ENCODE data around the gene NME3. TPM values are rescaled to one million over a fixed set of nuclear protein-coding genes. Genes with fewer than 3 reads are reported as not detected.
"Not testable (repeated sequence)": the region's sequence is repeated elsewhere in the genome, so short reads cannot be mapped to it uniquely, and the experiment has no call there.

NME3 gene
- total RNA-seq (2014; rRNA removed; shearing (Covaris generic)), result 64.4 and 76.9 TPM in 2 replicates

DNA sequence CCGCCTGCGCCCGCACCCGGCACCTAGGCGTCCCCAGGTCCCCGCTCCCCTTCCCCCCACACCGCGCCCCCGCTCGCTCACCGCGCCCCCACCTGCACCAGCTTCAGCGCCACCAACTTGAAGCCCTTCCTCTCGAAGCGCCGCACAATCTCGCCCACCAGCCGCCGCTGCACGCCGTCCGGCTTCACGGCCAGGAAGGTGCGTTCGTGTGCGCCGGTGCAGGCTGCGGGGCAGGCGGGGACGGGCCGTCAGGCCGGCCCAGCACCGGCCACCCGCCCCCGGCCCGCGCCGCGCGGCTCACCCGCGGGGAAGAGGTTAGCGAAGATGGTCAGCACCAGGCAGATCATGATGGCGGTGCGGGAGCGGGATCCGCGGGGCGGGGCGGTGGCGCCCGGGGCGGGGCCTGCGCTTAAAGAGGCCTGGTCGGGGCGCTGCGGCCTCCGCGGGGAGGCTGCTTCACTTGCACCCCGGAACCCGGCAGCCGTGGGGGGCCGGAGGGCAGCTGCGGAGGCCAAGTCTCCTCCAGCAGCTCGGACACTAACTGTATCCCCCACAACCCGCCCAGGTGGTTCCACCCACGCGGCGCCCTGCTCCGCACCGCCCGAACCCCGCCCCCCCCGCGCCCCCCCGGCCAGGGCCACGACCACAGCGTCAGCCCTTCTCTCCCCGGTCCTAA is at the start of gene NME3:
Gene NME3, minus strand, starts transcription at position 356 of the 676 bp plus-strand sequence. Its CDS starts 9 bp downstream, at position 347.
- peak; percentile 66 for DNase-seq (ENCODE audit: low spot score)
- in situ Hi-C loops (cut with HindIII; ENCODE audit: low sequenced_read_pairs), result no loop called here

DNA sequence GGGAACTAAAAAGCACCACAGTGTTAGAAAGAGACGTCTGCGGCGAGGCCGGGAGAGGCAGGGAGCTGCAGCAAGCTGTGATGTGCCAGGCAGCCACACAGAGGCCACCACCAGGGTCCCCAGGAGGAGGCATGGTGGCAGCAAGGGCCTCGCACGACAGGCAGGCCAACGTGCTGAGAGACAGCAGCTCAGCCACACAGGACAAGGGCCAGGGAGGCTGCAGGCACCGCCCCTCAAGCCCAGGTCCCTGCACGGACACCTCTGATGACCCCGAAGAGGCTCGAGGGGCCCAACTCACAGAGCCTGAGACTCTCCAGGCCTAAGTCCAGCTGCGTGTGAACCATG is 49.6 kb upstream of the NME3 start:
- in situ Hi-C loops (cut with HindIII; ENCODE audit: low sequenced_read_pairs), result no loop called here
- no peak for DNase-seq (ENCODE audit: low spot score)

DNA sequence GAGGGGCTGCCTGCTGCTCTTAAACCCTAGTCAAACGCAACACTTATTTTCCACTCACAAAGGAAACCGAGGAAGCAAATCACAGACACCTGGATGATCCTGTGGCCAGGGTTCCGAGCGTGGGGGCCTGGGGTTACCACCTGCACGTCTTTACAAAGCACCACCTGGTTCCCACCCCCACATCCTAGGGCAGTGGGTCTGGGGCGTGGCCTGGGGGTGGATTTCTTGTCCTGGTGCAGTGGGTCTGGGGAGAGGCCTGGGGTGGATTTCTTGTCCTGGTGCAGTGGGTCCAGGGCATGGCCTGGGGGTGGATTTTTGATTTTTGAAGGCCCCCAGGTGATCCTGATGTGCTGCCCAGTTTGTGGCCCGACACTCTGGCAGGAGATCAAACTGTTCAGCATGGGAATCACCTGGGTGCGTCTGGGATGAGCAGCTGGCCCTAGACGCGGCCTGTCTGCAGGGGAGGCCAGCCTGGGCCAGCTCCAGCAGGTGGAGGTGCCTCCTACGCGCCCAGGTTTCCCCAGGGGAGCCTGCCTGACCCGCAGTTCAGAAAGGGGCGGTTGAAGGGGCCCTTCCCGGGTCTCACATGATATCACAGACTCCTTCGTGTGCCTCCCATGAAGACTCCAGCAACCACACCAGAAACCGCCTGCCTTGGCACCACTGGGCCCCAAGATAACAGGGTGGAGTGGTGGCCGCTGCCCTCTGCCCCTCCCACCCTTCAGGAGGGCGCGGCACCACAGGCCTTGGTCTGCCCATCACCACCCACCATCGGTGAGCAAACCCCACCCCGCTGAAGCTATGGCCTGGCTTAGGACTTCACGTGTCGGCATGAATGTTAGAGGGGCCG is 49.0 kb upstream of the NME3 start:
- no peak for DNase-seq (ENCODE audit: low spot score)
- in situ Hi-C loops (cut with HindIII; ENCODE audit: low sequenced_read_pairs), result no loop called here

DNA sequence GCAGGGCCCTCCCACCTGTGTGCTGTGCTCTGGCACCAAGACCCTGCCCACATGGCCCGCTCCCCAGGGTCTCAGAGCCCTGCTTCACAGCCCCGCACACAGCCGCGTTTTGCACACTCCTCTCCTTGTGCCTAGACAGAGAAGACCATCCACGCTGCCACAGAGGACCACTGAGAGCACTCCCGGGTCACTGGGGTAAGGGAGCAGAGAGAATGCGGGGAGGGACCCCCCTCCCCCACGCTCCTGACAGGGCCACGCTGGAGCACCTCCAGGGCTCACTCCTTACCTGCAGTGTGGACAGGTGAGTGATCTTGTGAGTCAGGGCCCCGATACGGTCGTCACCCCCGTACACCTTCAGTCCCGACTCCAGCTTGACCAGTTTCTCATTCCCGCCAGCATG is 48.3 kb upstream of the NME3 start:
- DNase-seq (ENCODE audit: low spot score), result no peak
- in situ Hi-C loops (cut with HindIII; ENCODE audit: low sequenced_read_pairs), result no loop called here

DNA sequence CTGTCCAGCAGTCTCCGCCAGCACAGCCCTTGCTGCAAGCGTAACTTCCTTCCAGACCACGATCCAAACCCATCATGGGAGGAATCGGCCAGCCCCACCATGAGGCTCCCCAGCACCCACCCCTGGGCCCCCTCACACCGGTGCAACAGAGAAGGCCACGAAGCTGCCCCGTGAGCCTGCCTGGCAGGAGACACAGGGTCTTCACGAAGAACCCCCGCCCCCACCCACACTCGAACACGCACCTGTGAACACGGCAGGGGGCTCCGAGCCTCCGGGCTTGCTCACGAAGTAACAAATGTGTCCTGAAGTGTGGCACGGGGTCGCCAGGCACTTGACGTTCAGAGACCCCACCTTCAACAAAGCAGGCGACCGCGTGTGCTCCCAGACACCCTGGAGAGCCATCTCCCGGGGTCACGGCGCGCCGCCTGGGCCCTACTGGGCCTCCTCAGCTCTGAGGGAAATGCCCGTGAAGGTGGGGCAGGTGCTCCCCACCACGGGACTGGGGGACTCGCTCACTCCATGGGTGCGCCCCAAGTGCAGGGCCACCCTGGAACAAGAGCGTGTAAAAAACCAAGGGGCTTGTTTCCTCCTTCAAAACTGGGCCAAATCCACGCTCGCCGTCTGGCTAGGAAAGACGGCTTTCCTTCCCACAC is 47.7 kb upstream of the NME3 start:
- in situ Hi-C loops (cut with HindIII; ENCODE audit: low sequenced_read_pairs), result no loop called here
- DNase-seq (ENCODE audit: low spot score), result peak; percentile 30

GRCh38 chr16:1818204-1818872 is 47.0 kb upstream of the NME3 start:
- no peak for DNase-seq (ENCODE audit: low spot score)
- in situ Hi-C loops (cut with HindIII; ENCODE audit: low sequenced_read_pairs), result no loop called here

DNA sequence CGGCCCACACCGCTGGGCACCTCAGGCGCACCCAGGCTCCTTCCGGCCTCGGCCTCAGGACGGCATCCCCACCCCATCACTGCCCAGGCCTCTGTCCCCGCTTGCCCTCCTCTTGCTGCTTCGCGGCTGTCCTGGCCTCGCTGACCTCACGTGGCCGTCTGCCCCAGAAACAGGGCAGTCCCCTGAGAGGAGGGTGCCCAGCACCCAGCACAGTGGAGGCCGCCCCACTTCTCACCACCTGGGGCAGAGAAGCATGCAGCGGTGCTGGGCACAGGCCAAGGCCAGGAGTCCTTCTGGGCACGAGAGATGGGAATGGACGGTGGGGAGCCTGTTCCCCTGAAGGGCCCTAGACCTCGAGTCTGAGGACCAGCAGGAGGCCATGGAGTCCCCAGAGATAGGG is 46.4 kb upstream of the NME3 start:
- in situ Hi-C loops (cut with HindIII; ENCODE audit: low sequenced_read_pairs), result no loop called here
- DNase-seq (ENCODE audit: low spot score), result no peak

DNA sequence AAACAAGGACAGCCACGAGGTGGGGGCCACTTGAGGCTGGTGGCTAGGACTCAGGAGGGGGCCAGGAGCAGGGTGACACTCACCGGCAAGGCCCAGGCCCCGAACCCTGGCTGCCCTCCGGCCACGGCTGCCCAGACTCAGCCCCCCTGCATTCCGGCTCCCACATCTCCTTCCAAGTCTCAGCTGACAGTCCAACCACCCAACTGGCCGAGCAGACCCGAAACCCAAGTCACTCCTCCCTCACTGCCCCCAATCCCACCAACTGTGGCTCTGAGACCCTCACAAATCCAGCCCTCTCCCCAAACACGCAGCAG is 45.9 kb upstream of the NME3 start:
- in situ Hi-C loops (cut with HindIII; ENCODE audit: low sequenced_read_pairs), result no loop called here
- no peak for DNase-seq (ENCODE audit: low spot score)

GRCh38 chr16:1816396-1817275 is 45.3 kb upstream of the NME3 start:
- DNase-seq (ENCODE audit: low spot score), result no peak
- in situ Hi-C loops (cut with HindIII; ENCODE audit: low sequenced_read_pairs), result no loop called here

- DNase-seq (ENCODE audit: low spot score), result no peak
- in situ Hi-C loops (cut with HindIII; ENCODE audit: low sequenced_read_pairs), result no loop called here
Measured at GRCh38 chr16:1815461-1815860, 44.1 kb upstream of the NME3 start.

- in situ Hi-C loops (cut with HindIII; ENCODE audit: low sequenced_read_pairs), result no loop called here
- peak; percentile 67 for DNase-seq (ENCODE audit: low spot score)
Measured at GRCh38 chr16:1812732-1813163, 41.4 kb upstream of the NME3 start.

DNA sequence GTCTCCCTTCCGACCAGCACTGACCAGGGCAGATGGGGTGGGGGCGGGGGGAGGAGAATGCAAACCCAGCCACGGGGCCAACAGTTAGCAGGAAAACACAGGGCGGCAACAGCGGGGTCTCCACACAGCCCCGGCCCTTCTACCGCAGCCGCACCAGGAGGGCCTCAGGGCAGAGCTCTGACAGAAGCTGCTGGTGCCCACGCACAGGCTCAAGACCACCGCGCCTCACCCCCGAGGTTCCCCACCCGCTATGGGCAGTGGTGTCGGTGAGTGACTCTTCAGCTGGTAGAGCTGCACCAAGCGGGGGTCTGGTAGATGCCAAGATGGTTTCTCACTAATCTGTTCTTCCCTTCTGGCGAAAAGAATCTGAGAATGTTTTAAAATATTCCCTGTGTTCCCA is 39.2 kb upstream of the NME3 start:
- in situ Hi-C loops (cut with HindIII; ENCODE audit: low sequenced_read_pairs), result no loop called here

GRCh38 chr16:1810106-1810505 is 38.8 kb upstream of the NME3 start:
- no peak for DNase-seq (ENCODE audit: low spot score)
- in situ Hi-C loops (cut with HindIII; ENCODE audit: low sequenced_read_pairs), result no loop called here

More for the DNA sequence above, 39.2 kb upstream of the NME3 start:
- DNase-seq (ENCODE audit: low spot score), result no peak

DNA sequence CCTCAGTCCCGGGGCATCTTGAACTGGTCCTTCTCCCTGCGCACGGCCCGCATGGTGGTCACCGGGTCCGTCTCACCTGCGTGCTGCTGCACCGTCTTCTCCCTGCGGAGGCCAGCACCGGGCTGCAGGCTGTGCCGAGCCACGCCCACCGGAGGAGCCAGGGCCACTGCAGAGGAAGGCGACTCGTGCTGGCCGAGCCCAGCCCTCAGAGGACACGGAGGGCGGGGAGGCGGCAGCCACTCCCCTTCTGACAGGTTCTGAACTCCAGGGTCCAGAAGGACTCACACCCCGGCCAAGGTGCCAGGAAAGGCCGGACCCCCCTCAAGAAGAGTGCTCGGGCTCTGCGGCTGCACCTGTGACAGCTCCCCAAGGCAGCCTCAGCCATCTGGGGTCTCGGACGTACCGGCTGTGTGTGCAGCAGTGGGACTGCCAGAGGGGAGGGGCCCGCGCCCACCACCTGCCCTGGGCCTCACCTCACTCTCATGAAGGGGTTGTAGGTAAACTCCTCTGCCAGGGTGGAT is 38.0 kb upstream of the NME3 start:
- in situ Hi-C loops (cut with HindIII; ENCODE audit: low sequenced_read_pairs), result no loop called here
- DNase-seq (ENCODE audit: low spot score), result no peak

GRCh38 chr16:1808691-1809090 is 37.3 kb upstream of the NME3 start:
- in situ Hi-C loops (cut with HindIII; ENCODE audit: low sequenced_read_pairs), result no loop called here

GRCh38 chr16:1807626-1808025 is 36.3 kb upstream of the NME3 start:
- in situ Hi-C loops (cut with HindIII; ENCODE audit: low sequenced_read_pairs), result no loop called here

More at GRCh38 chr16:1808691-1809090, 37.3 kb upstream of the NME3 start:
- DNase-seq (ENCODE audit: low spot score), result no peak

GRCh38 chr16:1800701-1801100 is 29.4 kb upstream of the NME3 start:
- in situ Hi-C loops (cut with HindIII; ENCODE audit: low sequenced_read_pairs), result no loop called here
- no peak for DNase-seq (ENCODE audit: low spot score)

More at GRCh38 chr16:1807626-1808025, 36.3 kb upstream of the NME3 start:
- no peak for DNase-seq (ENCODE audit: low spot score)

- in situ Hi-C loops (cut with HindIII; ENCODE audit: low sequenced_read_pairs); DNase-seq (ENCODE audit: low spot score): not testable (repeated sequence)
Measured at GRCh38 chr16:1799263-1799662, 27.9 kb upstream of the NME3 start.

Measured in G401 (cell line).